Measurements from ENCODE around the gene LSM6.

GRCh38 chr4:146170149-146170548 lies 5.4 kb upstream of the LSM6 start:
- no peak for TF ChIP-seq POLR2AphosphoS5 (IDR thresholded peaks at IDR 0.05; ENCODE audit: low read depth, low read length)
- TF ChIP-seq TAF1 (IDR thresholded peaks at IDR 0.05; ENCODE audit: borderline replicate concordance, low read depth, low read length), result no peak
- TF ChIP-seq POLR2A (IDR thresholded peaks at IDR 0.05; ENCODE audit: low read depth, low read length), result no peak
